HG03175 (cell line): Measurements from ENCODE around the gene LGALS3.
"Not testable (repeated sequence)": the region's sequence is repeated elsewhere in the genome, so short reads cannot be mapped to it uniquely, and the experiment has no call there.

Source experiments
- ATAC-seq: cut with Tn5 transposase; IDR thresholded peaks from one replicate; pipeline ENCODE4 v1.9.1; 2021; ENCODE audit warnings: mild to moderate bottlenecking, moderate library complexity; ENCODE audit not compliant: unreplicated experiment

Gene LGALS3

DNA sequence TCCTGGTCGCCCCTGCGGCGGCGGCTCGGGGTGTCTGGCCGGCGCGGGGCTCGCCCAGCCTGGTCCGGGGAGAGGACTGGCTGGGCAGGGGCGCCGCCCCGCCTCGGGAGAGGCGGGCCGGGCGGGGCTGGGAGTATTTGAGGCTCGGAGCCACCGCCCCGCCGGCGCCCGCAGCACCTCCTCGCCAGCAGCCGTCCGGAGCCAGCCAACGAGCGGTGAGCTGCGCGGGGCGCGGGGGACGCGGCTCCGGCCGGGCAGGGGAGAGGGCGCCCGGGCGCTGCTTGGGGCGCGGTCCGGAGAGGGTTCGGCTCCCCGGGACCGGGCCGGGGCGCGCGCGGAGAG is at the start of gene LGALS3:
Gene LGALS3 (plus strand): TSS at position 167 of the 342 bp plus-strand sequence. CDS start 8,122 bp downstream, outside the sequence.
- peak; percentile 42 for ATAC-seq

- not testable (repeated sequence) for ATAC-seq
These were observed 49.1 kb upstream of the LGALS3 start for GRCh38 chr14:55079961-55080360.

- ATAC-seq: no peak
These were observed 44.5 kb upstream of the LGALS3 start for GRCh38 chr14:55084401-55085059.

DNA sequence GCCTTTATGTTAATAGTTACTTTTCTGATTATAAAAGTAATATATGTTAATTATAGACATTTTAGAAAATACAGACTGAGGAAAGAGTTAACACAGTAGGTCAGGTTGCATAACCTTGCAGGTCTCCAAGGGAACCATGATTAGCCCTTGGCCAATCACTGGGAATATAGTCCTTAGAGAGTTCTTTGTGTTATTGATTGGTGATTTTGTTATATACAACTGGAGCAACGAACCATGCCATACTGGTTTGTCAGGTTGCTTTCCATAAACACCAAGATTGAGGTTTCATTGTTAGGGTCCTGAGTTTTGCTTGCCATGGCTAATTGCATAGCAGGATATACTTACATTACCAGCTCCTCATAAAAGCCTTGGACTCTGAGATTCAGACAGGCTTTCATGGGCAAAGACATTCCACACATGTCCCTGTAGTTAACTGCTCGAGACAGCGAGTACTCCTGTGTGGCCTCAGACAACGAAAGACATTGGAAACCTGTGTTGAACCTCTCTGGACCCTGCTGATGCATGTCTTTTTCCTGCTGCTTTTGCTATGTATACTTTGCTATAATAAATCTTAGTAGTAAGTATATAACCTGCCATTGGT is 43.9 kb upstream of the LGALS3 start:
- ATAC-seq: no peak

GRCh38 chr14:55086938-55087337 is 42.1 kb upstream of the LGALS3 start:
- no peak for ATAC-seq

DNA sequence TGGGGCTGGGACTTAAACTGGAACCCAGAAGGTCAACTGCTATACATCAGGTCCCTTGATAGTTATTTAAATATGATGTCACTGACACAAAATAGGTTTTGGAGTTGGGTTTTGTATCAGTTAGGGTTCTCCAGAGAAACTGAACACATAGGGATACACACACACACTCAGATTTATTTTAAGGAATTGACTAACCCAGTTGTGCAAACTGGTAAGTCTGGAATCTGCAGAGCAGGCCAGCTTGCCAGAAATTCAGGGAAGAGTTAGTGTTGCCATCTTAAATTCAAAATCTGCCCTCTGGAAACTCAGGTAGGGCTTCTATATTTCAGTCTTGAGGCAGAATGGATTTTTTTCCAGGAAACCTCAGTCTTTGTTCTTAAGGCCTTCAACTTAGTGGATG is 40.7 kb upstream of the LGALS3 start:
- no peak for ATAC-seq

DNA sequence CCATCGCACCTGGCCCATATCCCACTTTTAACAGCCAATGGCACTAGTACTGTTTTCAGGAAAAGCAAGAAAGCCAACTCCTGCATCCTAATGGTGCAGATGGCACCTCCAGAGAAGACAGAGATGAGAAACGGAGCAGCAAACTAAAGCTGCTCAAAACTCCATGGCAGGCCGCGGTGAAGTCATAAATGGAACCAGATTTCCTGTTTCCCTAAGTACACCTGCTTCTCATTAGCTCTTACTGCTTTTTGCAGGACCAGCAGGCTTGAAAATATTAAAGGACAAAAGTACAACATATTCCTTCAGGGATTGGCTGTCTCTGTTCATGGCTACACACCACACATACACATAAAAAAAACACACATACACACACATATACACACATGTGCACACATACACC is 36.7 kb upstream of the LGALS3 start:
- no peak for ATAC-seq

DNA sequence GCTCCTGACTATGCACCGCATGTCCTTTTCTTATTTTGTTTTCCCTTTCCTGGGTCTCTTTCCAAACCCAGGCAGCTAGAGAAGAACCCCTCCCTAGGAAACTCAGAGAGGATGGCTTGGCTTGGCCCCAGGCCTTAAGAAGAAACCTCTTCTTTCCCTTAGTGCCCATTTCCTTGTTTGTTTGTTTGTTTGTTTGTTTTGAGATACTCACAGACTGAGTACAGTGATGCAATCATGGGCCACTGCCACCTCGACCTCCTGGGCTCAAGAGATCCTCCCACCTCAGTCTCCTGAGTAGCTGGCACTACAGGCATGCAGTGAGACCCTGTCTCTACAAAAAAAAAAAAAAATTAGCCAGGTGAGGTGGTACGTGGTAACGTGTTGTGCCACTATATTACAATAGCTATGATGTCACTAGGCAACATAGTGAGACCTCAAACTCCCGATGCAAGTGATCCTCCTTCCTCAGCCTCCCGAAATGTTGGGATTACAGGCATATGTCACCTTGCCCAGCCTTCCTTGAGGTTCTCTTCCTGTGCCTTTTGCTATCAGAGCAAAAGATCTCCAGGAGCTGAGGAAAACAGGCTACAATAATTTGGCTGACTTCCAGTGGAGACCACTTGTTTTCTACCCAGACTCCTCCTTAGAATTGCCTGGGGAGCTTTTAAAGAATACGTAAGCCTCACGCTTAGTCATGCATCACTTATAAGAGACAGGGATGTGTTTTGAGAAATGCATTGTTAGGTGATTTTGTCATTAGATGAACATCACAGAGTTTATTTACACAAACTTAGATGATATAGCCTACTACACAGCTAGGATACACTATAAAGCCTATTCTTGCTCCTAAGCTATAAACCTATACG is 34.5 kb upstream of the LGALS3 start:
- no peak for ATAC-seq

GRCh38 chr14:55097881-55098560 is 31.0 kb upstream of the LGALS3 start:
- ATAC-seq: peak; percentile 63

DNA sequence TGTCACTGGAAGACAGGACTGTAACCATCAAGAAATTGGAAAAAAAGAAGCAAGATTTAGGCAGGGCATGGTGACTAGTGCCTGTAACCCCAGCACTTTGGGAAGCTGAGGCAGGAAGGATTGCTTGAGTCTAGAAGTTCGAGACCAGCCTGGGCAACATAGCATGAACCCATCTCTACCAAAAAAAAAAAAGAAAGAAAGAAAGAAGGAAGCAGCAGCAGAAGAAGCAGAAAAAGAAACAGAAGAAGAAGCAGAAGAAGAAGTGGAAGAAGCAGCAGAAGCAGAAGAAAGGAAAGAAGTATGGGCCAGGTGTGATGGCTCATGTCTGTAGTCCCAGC is 30.5 kb upstream of the LGALS3 start:
- no peak for ATAC-seq

DNA sequence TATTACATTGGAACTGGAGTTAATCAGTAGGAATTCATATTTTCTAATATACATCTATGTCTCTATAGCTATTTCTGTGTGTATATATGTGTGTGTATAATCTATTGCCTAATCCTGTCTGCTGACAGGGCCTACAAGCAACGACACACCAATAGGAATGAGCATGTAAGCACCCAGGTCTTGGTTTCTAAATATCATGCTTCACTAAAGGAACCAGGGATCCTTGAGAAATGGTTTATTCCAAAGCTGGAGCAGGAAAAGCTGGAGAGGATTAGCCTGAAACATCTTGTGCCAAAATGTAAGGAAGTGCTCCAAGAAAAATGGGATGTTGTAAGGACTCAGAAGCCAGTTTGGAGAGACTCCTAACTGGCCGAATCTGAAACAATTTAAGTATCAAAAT is 29.3 kb upstream of the LGALS3 start:
- ATAC-seq: no peak

GRCh38 chr14:55101698-55102097 is 27.4 kb upstream of the LGALS3 start:
- ATAC-seq: no peak

DNA sequence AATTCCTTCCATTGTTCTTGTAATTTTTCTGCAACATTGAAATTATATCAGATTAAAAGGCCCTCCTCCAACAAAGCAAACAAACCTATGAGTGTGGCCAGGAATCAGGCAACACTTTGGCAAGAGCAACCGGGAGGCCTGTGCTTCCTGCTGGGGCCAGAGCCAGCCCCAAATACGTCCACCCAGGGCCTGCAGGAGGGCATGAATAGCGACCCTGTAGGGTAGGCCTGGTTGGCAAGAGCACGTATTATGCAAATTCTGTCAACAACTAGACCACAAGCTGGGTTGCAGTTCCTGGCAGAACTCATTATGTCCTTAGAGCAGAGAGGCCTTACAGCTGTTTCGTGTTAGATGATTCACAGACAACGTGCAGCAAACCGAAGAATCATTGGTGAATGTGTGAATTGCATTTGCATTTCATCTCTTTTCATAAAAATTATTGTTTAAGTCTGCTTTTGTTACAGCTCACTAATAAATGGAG is 26.9 kb upstream of the LGALS3 start:
- ATAC-seq: peak; percentile 82

DNA sequence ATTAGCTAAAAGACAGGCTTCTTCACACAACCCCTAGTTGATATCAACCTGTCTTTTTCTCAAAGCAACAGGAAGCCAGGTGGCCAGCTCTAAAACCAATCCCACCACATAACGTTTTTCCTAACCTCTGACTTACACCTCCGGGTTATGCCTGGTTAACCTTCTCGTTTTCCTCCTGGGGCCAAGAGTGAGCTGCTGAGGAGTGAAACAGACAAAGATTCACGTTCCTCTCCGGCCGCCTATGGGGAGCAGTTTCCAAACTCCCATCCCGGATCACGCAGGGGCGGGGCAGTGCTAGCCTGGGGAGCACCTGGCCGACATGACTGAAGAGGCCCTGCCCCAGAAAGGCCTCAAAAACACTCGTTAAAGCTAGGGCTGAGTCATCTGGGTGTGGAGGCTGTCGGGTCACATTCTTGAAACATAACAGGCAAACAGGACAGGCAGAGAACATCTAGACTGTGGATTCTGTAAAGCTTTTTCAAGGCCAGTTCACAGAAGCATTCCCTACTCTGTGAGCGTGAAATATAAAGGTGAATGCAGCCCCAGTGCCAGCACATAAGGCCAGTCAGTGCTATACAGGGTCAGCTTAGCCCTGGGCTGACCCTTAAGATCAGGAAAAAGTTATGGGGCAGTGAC is 25.9 kb upstream of the LGALS3 start:
- peak; percentile 29 for ATAC-seq

GRCh38 chr14:55103971-55104954 is 24.8 kb upstream of the LGALS3 start:
- no peak for ATAC-seq

GRCh38 chr14:55105991-55106390 is 23.1 kb upstream of the LGALS3 start:
- ATAC-seq: no peak

- no peak for ATAC-seq
These were observed 21.1 kb upstream of the LGALS3 start for GRCh38 chr14:55107766-55108554.

- ATAC-seq: no peak
These were observed 19.2 kb upstream of the LGALS3 start for GRCh38 chr14:55109836-55110235.
